GM19023 (cell line): ENCODE measurements around the gene VAV3.

Experiments
- ATAC-seq: cut with Tn5 transposase; IDR thresholded peaks from one replicate; pipeline ENCODE4 v1.9.1; 2021; ENCODE audit warnings: mild to moderate bottlenecking, moderate library complexity; ENCODE audit not compliant: unreplicated experiment

Gene VAV3

GRCh38 chr1:107604825-107605224 is 360.2 kb downstream of the VAV3 start:
- ATAC-seq = no peak

GRCh38 chr1:107600607-107601160 is 364.3 kb downstream of the VAV3 start:
- no peak for ATAC-seq

- no peak for ATAC-seq
Measured at GRCh38 chr1:107599220-107599619, 365.8 kb downstream of the VAV3 start.

DNA sequence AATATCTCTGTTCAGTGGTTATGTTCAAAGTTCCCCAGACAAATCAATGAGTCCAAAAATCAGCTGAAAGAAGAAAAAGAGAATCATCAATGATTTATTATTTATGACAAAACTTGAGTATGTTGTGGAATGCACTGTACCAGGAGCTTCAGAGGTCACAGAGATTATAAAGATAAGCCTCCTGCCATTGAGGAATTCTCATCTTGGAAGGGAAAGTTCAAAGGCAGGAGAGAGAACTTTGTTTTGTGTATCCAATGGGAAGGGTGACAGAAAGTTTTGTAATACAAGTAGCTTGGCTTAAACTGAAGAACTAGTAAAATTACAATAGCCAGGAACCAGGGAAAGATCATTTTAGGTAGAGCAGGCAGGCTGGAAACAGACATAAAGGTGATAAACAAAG is 367.7 kb downstream of the VAV3 start:
- ATAC-seq = no peak

GRCh38 chr1:107594536-107594935 is 370.4 kb downstream of the VAV3 start:
- ATAC-seq = no peak

DNA sequence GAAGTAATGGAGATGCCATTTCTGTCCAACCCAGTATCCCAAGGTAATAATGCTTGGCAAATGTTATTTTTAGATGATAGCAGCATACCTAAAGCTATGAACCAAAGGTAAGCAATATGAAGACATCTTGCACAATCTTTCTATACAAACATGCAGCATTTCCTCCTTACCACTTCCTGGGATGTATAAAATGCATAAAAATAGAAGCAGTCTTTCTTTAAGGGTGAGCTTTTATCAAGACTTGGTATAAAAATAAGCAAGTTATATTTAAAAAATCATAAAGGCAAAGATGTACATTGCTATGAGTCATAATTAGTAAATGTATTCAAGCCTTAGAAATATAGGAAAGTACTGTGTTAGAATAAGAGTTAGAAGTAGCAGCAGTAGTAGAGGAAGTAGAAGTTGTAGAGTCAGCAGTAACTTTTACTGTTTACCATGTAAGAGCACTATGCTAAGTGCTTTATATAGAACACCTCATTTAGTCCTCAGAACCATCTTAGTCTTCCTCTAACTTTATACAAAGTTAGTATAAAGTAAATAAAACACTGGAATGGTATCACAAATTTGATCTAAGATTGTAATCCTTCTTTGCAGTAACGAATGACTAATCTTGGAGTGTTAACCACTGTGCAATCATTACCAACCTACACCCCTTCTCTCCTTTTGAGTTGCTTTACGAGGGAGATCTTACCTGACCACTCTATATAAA is 371.3 kb downstream of the VAV3 start:
- no peak for ATAC-seq

- ATAC-seq = no peak
Measured at GRCh38 chr1:107590900-107591622, 373.9 kb downstream of the VAV3 start.

GRCh38 chr1:107590087-107590486 is 374.9 kb downstream of the VAV3 start:
- ATAC-seq = no peak

- no peak for ATAC-seq
Measured at GRCh38 chr1:107588321-107588720, 376.7 kb downstream of the VAV3 start.

DNA sequence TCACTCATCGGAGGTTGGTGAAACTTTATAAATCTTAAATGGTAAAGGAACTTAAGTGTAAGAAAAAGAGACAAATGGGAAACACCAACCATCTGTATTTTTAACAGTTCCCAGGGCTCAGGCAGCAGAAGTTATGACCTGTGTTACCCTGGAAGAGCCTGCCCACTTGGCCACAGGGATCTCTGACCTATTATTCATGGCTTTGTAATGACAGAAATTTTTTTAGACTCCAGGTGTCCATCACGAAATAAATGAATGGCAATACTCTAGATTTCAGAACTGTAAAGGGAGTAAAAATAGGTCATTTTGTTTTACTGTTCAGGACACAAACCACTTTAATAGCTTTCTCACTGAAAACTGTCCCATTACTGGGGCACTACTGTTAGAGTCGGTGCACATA is 389.8 kb downstream of the VAV3 start:
- ATAC-seq = no peak

GRCh38 chr1:107574044-107574443 is 390.9 kb downstream of the VAV3 start:
- ATAC-seq = no peak

DNA sequence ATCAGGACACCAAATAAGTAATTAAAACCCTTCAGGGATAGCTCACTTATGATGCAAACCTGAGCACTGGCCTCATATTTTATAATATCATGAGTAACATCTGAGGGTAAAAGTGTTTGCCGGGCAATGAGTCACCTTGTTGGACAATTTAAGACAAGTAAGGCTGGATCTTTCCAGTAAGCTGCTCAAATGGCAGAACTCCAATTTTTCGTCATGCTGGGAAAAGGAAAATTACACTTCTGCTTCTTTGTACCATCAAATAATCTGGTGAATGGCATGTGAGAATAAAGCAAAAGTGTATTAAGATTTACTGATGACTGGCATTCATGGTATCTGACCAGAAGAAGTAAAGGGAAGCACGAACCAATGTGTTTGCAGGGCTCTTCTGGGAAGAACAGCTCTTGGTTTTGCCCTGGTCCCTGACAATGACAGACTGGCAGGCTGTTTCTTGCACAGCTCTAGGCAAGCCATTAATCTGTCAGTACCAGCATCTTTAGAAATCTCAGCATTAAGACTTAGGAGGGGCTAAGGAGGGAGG is 392.2 kb downstream of the VAV3 start:
- ATAC-seq = no peak

DNA sequence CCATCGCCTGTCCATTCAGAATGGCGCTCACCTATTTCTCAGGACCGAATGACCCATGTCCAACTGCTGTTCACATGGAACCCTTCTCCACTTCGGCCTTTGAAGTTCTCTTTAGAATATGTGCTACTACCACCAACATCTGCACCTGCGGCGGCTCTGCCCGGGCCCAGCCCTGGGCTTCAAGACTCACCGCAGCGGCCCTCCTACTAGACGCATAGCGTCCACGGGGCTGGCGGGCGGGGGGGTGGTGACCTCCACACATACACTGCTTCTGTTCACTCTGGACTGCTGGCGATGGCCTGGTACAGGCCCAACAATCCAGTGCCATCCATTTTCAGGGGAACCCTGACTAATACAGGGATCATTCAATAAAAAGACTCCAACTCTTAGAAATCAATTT is 394.2 kb downstream of the VAV3 start:
- no peak for ATAC-seq

GRCh38 chr1:107563441-107563840 is 401.5 kb downstream of the VAV3 start:
- no peak for ATAC-seq

- no peak for ATAC-seq
Measured at GRCh38 chr1:107559881-107560280, 405.1 kb downstream of the VAV3 start.

DNA sequence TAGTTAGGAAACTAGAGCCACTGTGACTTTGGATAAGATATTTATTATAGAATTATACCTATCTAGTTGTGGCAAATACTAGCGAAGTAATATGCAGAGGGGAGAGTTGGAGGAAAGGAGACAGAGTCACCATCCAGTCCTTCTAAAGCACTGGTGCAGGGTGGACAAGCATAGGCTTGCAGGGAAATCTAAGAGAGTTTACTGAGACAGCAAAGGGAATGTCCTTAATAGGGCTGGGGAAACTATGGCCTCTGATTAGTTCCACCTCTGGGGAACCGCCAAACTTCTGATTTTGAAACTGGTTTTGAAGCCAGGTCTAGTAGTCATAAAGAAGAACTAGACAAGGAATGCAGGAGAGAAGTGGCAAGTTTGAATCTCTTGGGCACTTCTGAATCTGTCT is 407.9 kb downstream of the VAV3 start:
- ATAC-seq = no peak

GRCh38 chr1:107555578-107555977 is 409.4 kb downstream of the VAV3 start:
- ATAC-seq = no peak

DNA sequence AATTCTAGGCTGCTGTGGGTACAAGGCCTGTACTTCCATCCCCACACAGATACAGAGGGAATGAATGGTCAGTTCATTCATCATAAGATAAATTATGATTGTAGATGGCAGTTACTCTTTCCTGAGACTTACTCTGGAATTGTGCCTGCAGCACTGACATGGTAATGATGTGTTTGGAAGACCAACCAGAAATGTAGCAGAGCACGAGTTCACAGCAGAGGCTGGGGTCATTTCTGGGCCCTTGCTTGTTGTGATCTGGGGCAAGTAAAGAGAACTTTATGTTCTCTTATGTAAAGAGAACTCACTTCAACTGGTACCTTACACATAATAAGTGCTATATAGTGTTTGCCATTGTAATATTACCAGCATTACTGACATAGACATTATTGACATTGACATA is 412.2 kb downstream of the VAV3 start:
- no peak for ATAC-seq

GRCh38 chr1:107551456-107551855 is 413.5 kb downstream of the VAV3 start:
- no peak for ATAC-seq

DNA sequence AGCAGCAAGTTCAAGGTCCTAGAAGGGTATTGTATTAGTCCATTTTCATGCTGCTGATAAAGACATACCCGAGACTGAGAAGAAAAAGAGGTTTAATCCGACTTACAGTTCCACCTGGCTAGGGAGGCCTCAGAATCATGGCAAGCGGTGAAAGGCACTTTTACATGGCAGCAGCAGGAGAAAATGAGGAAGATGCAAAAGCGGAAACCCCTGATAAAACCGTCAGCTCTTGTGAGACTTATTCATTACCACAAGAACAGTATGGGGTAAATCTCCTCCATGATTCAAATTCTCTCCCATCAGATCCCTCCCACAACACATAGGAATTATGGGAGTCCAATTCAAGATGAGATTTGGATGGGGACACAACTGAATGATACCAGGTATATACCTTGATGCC is 414.6 kb downstream of the VAV3 start:
- ATAC-seq = no peak

- no peak for ATAC-seq
Measured at GRCh38 chr1:107549152-107549810, 415.7 kb downstream of the VAV3 start.

- no peak for ATAC-seq
Measured at GRCh38 chr1:107548276-107548675, 416.7 kb downstream of the VAV3 start.
